Right atrium auricular region (tissue), 2 donors: Measurements from ENCODE around the gene CA9. TPM values are rescaled to one million over a fixed set of nuclear protein-coding genes. Genes with fewer than 3 reads are reported as not detected.

ENCODE experiments used
- DNase-seq: peaks from one replicate; pipeline ENCODE4 v3.0.0-alpha.2; 2019; ENCODE audit warnings: low spot score
- H3K27ac ChIP-seq, 2 donors: fragments of 200-600 bp; sonication (generic); 1 replicate in 1 of 2; 2 replicates in 1 of 2; pipeline ENCODE4 v1.5.1; 2016 to 2019
- H3K27me3 ChIP-seq, 2 donors: fragments of 200-600 bp; sonication (generic); one replicate each; pipeline versions ENCODE4 v1.5.1 to v1.6.0; 2017 to 2019
- H3K36me3 ChIP-seq: fragments of 200-600 bp; sonication (generic); one replicate; pipeline ENCODE4 v1.5.1; 2016
- H3K4me1 ChIP-seq, 2 donors: fragments of 200-600 bp; sonication (generic); one replicate each; pipeline versions ENCODE4 v1.5.1 to v1.6.0; 2017 to 2019
- H3K4me3 ChIP-seq, 2 donors: fragments of 200-600 bp; sonication (generic); 1 replicate in 1 of 2; 2 replicates in 1 of 2; pipeline ENCODE4 v1.5.1; 2017 to 2019; ENCODE audit warnings: mild to moderate bottlenecking in 1 of 2, moderate library complexity in 1 of 2
- H3K9me3 ChIP-seq, 2 donors: fragments of 200-600 bp; sonication (generic); one replicate each; pipeline ENCODE4 v1.5.1; 2019
- CTCF ChIP-seq, 2 donors: fragments of 200-600 bp; sonication (generic); IDR thresholded peaks; one replicate each; pipeline ENCODE4 v1.5.1; 2019; ENCODE audit warnings: antibody characterized with exemption in 2 of 2
- total RNA-seq, 2 donors: library from RNA; depleted of rRNA; stranded (reverse); fragments of >200 nt; gene quantifications; one replicate each; pipeline ENCODE4 v1.1.0, GENCODE V29; 2016

CA9 gene
- 1 to 10 TPM; 5.5 to 5.9 TPM for total RNA-seq

- Histone ChIP-seq H3K9me3 (no peaks in the 10 kb centered on the region), H3K36me3 (no peaks in the 10 kb centered on the region), H3K4me3 (no peak within 1 kb of the TSS), H3K27ac (peak within 1 kb of the TSS in 1 of 2 donors; percentile 23), H3K27me3 (no peaks in the 10 kb centered on the region), H3K4me1 (peaks cover 0 to 22% of the 10 kb centered on the region in 2 donors)
- TF ChIP-seq CTCF (IDR thresholded peaks at IDR 0.05): no peak
- DNase-seq: no peak
Measured at GRCh38 chr9:35673132-35674024, at the start of gene CA9. CA9 (plus strand) TSS chr9:35673928; CDS start chr9:35673960, 32 bp downstream.

- no peaks in the 10 kb centered on the region for H3K36me3 ChIP-seq
- DNase-seq: no peak
- no peaks in the 10 kb centered on the region for H3K4me1 ChIP-seq
- H3K27me3 ChIP-seq: no peaks in the 10 kb centered on the region
- TF ChIP-seq CTCF (IDR thresholded peaks at IDR 0.05): no peak
- no peak overlapping the region for H3K4me3 ChIP-seq
- no peaks in the 10 kb centered on the region for H3K9me3 ChIP-seq
- no peak overlapping the region for H3K27ac ChIP-seq
Measured at GRCh38 chr9:35627575-35627974, 46.2 kb upstream of the CA9 start.

GRCh38 chr9:35628389-35628991, 45.2 kb upstream of the CA9 start:
- Histone ChIP-seq H3K4me1 (no peaks in the 10 kb centered on the region), H3K4me3 (no peak overlapping the region), H3K36me3 (no peaks in the 10 kb centered on the region), H3K27me3 (no peaks in the 10 kb centered on the region), H3K9me3 (no peaks in the 10 kb centered on the region), H3K27ac (no peak overlapping the region)
- no peak for TF ChIP-seq CTCF (IDR thresholded peaks at IDR 0.05)
- DNase-seq: no peak

GRCh38 chr9:35629597-35629996, 44.1 kb upstream of the CA9 start:
- DNase-seq: no peak
- no peak overlapping the region for H3K27ac ChIP-seq
- no peak overlapping the region for H3K4me3 ChIP-seq
- no peaks in the 10 kb centered on the region for H3K27me3 ChIP-seq
- no peaks in the 10 kb centered on the region for H3K36me3 ChIP-seq
- TF ChIP-seq CTCF (IDR thresholded peaks at IDR 0.05): no peak
- H3K4me1 ChIP-seq: no peaks in the 10 kb centered on the region
- no peaks in the 10 kb centered on the region for H3K9me3 ChIP-seq

GRCh38 chr9:35635730-35636129, 38.0 kb upstream of the CA9 start:
- no peaks in the 10 kb centered on the region for H3K36me3 ChIP-seq
- no peak for TF ChIP-seq CTCF (IDR thresholded peaks at IDR 0.05)
- no peak overlapping the region for H3K27ac ChIP-seq
- no peaks in the 10 kb centered on the region for H3K9me3 ChIP-seq
- no peak overlapping the region for H3K4me3 ChIP-seq
- peaks cover 0 to 11% of the 10 kb centered on the region in 2 donors for H3K4me1 ChIP-seq
- H3K27me3 ChIP-seq: no peaks in the 10 kb centered on the region
- no peak for DNase-seq
